Measurements from ENCODE around the gene DYRK1A.

Gene DYRK1A

GRCh38 chr21:37462087-37462861, 95.7 kb downstream of the DYRK1A start:
- no peak for DNase-seq (ENCODE audit: low read depth)
- no peak overlapping the region for H3K4me3 ChIP-seq (ENCODE audit: low read depth, low read length)

- no peak overlapping the region for H3K4me3 ChIP-seq (ENCODE audit: low read depth, low read length)
- DNase-seq (ENCODE audit: low read depth), result no peak
Observed at GRCh38 chr21:37463083-37463801, 96.7 kb downstream of the DYRK1A start.

- no peak for DNase-seq (ENCODE audit: low read depth)
- H3K4me3 ChIP-seq (ENCODE audit: low read depth, low read length), result no peak overlapping the region
Observed at GRCh38 chr21:37467082-37467481, 100.5 kb downstream of the DYRK1A start.

- no peak for DNase-seq (ENCODE audit: low read depth)
- no peak overlapping the region for H3K4me3 ChIP-seq (ENCODE audit: low read depth, low read length)
Observed at GRCh38 chr21:37468909-37469308, 102.3 kb downstream of the DYRK1A start.

- H3K4me3 ChIP-seq (ENCODE audit: low read depth, low read length), result no peak overlapping the region
- no peak for DNase-seq (ENCODE audit: low read depth)
Observed at GRCh38 chr21:37469441-37469840, 102.9 kb downstream of the DYRK1A start.

- DNase-seq (ENCODE audit: low read depth), result no peak
- H3K4me3 ChIP-seq (ENCODE audit: low read depth, low read length), result no peak overlapping the region
Observed at GRCh38 chr21:37472581-37472980, 106.0 kb downstream of the DYRK1A start.

GRCh38 chr21:37473491-37473890, 106.9 kb downstream of the DYRK1A start:
- no peak for DNase-seq (ENCODE audit: low read depth)
- H3K4me3 ChIP-seq (ENCODE audit: low read depth, low read length), result no peak overlapping the region

DNA sequence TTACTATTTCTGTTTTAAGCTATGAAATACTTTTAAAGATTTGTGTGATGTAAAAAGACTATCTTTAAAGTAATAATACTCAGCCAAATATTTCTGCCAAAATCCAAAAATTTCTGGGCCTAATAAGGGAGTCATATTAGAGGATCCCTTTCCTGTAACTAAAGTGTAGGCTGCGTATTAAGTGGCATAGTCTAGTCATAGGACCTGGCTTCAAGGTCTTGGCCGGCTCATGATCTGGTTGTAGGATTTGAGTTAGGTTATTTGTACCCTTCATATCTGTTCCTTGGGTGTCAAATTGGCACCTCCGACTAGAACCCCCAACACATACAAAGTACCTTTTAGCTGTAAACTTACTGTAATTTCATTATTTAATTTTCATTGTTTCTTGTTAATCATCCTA, 107.8 kb downstream of the DYRK1A start:
- DNase-seq (ENCODE audit: low read depth), result no peak
- no peak overlapping the region for H3K4me3 ChIP-seq (ENCODE audit: low read depth, low read length)

DNA sequence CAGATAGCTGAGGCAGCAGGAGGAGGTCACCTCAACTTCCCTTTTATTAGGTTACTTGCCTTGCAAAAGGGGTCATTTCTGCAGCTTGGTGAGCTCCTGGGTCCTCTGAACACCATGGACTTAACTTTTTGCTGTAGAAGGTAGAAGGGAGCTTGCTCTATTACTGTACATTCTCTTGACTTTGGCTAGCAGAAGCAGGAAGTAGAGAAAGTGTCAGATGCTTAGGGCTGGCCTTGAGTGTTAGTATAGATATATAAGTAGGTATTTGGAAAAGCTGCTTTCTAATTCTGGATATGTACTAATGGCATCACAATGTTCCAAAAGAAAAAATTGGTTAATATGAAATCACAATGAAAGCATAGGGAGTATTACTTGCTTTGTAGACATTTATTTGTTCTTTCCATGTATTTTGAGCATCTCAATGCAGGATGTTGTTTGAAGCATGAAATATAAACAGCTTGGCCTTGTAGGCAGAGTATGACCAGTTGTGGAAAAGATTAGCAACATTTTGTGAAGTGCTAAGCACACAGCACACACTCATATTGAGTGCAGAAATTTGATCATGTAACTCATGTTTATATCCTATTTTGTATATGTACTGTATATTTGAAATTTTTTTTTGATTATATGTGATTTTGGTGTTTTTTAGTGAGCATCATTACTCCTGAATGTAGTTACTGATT, 108.8 kb downstream of the DYRK1A start:
- no peak overlapping the region for H3K4me3 ChIP-seq (ENCODE audit: low read depth, low read length)

DNA sequence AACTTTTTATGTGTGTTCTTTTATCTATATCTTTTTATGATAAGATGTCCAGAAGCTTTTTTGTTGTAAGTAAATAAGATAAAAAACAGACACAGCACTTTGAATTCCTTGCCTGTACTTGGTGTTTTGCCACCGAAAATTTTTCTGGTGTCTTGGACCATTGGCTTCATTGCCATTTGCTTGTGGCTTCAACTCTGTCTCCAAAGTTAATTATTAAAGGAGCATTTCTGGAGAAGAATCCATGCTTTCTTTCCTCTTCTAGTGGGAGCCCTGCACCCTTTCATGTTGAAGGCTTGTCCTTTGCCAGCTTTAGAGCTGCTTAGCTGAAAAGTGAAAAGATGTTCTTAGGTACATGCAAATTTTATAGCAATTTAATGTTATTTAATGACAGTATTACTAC, 112.2 kb downstream of the DYRK1A start:
- no peak overlapping the region for H3K4me3 ChIP-seq (ENCODE audit: low read depth, low read length)
- no peak for DNase-seq (ENCODE audit: low read depth)

More for the DNA sequence above, 108.8 kb downstream of the DYRK1A start:
- no peak for DNase-seq (ENCODE audit: low read depth)

DNA sequence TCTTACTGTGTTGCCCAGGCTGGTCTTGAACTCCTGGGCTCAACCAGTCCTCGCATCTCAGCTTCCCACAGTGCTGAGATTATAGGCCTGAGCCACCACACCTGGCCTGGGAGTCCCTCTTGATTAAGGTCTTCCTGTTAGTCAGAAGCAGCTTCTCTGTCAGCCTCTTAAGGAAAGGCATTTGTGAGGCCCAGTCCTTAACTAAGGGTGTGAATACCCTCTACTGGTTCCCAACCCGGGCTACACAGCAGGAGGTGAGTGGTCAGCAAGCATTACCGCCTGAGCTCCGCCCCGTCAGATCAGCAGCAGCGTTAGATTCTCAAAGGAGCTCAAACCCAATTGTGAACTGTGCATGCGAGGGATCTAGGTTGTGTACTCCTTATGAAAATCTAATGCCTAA, 117.2 kb downstream of the DYRK1A start:
- no peak overlapping the region for H3K4me3 ChIP-seq (ENCODE audit: low read depth, low read length)
- DNase-seq (ENCODE audit: low read depth), result no peak

DNA sequence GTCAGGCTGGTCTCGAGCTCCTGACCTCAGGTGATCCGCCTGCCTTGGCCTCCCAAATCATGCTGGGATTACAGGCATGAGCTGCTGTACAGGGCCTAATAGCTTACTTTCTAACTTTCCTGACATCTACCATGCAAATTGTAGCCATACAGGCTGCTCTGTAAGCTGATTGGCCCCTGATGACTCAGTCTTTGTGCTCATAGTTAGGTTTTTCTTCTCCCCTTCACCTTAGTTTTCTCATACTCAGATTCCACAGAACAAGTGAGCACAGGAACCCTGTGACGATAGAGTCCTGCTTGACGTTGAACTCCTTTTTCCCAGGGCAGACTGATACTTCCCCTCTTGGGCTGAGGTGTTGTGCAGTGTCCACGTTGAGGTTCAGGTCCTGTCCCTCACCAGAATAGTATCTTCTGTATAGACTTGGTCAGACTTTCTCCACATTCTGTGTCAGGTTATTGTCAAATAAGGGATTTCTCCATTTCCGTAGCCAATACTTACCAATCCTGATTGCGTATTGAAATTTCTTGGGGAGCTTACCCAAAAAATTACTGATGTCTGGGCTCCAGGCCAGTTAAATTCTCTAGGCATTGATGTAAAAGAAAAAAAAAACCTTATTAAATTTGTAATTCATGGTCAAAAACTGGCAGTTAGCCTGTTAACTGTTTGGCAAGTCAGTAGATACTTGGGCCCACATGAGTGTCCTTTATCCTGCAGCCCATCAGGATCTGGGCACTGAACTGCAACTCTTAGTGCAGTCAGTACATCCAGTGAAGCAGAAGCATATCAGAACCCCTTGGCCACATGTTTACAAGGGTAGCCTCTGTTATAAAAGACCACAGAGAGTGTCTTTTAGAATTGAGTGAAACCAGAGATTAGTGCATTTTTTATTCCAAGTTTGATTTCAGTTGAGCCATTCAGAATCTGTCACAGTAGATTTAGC, 118.2 kb downstream of the DYRK1A start:
- no peak overlapping the region for H3K4me3 ChIP-seq (ENCODE audit: low read depth, low read length)
- no peak for DNase-seq (ENCODE audit: low read depth)

- H3K4me3 ChIP-seq (ENCODE audit: low read depth, low read length), result no peak overlapping the region
- DNase-seq (ENCODE audit: low read depth), result no peak
Observed at GRCh38 chr21:37489553-37489952, 123.0 kb downstream of the DYRK1A start.

GRCh38 chr21:37490084-37490483, 123.5 kb downstream of the DYRK1A start:
- H3K4me3 ChIP-seq (ENCODE audit: low read depth, low read length), result no peak overlapping the region
- no peak for DNase-seq (ENCODE audit: low read depth)

DNA sequence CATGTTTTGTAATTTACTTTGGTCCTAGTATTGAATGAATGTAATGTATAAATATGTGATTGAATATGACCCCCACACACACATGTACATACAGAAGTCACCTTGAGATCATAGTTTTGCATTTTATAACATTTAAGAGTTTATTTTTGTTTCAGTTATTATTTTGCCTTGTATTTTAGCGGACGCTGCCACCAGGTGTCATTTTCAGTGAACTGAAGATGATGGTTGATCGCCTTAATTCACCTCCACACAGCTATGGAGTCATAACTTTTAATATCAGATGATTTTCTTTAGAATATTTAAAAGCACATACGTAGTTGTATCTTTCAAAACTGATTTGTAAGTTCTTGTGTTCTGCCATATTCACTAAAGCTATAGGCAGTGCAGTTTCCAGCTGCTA, 130.4 kb downstream of the DYRK1A start:
- no peak overlapping the region for H3K4me3 ChIP-seq (ENCODE audit: low read depth, low read length)
- DNase-seq (ENCODE audit: low read depth), result no peak

DNA sequence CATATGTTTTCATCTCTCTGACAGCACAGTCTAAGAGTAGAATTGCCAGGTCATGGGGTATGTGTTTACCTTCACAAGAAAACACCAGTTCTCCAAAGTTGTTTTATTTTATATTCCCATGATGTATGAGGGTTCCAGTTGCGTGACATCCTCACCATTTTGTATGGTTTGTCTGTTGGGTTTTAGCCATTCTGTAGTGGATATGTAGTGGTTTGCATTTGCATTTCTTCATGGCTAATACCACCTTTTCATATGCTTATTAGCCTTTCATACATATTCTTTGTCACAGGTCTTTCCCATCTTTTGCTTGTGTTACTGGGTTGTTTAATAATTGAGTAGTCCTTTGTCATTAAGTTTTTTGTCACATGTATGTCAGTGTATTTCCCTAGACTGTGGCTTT, 132.1 kb downstream of the DYRK1A start:
- H3K4me3 ChIP-seq (ENCODE audit: low read depth, low read length), result no peak overlapping the region

GRCh38 chr21:37502947-37503346, 136.4 kb downstream of the DYRK1A start:
- no peak for DNase-seq (ENCODE audit: low read depth)
- H3K4me3 ChIP-seq (ENCODE audit: low read depth, low read length), result no peak overlapping the region

More for the DNA sequence above, 132.1 kb downstream of the DYRK1A start:
- no peak for DNase-seq (ENCODE audit: low read depth)

DNA sequence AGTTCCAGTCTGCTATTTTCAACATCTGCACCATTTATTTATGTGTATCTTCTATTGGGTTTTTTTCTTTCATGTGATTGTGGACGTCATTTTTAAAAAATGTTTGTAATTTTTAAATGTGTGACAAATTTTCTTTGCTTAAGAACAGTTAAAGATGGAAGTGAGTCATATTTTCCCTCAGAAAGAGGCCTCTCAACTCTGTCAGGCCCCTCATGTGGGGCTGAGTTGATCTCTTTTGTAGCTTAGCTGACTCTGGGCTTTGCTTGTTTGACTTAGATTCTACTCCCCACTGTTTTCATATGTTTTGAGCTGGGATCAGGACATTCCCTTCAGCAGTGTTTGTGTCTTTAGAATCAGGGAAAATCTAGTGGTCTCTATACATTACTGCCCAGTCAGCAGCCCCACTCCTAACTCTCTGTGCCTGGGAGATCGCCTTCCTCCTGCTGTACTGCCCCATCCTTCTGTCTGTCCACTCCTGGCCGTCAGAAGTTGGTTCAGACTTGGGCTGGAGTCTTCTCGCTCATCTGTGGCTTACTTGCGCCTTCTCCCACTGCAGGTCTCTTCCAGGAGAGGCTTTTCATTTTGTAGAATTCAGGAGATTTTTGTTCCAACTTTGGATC, 137.4 kb downstream of the DYRK1A start:
- peak; percentile 8 for DNase-seq (ENCODE audit: low read depth)

DNA sequence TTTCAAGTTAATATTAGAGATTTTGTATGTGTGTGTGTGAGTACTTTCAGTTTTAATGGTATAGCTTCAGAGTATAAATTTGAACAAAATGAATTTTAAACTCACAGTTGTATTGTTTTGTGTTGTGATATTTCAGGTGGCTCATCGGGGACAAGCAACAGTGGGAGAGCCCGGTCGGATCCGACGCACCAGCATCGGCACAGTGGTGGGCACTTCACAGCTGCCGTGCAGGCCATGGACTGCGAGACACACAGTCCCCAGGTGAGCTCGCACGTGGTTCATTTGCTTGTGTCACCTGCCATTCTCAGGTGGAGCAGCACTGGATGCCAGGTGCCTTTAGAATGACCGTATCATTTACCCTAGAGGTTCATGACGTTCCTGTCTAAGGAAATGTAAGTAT, 139.4 kb downstream of the DYRK1A start:
- no peak overlapping the region for H3K4me3 ChIP-seq (ENCODE audit: low read depth, low read length)
- DNase-seq (ENCODE audit: low read depth), result no peak

More for the DNA sequence above, 137.4 kb downstream of the DYRK1A start:
- H3K4me3 ChIP-seq (ENCODE audit: low read depth, low read length), result no peak overlapping the region

Data from skeletal muscle cell (primary cell).